ES-I3 (cell line): ENCODE results near the gene HLA-B.
A peak's percentile ranks its signal among the peaks of the same experiment; 100 is the strongest.

Experiments used
- H3K36me3 ChIP-seq: 2 replicates; pipeline ENCODE4 v1.6.1; 2013; ENCODE audit warnings: mild to moderate bottlenecking, low read length, control low read depth, moderate library complexity; ENCODE audit not compliant: insufficient read depth
- H3K4me1 ChIP-seq: 2 replicates; pipeline ENCODE4 v1.6.1; 2013; ENCODE audit warnings: mild to moderate bottlenecking, control low read depth, low read length; ENCODE audit not compliant: insufficient read depth
- H3K9ac ChIP-seq: 2 replicates; pipeline ENCODE4 v1.6.1; 2013; ENCODE audit warnings: low read depth, mild to moderate bottlenecking, low read length, moderate library complexity
- H3K9me3 ChIP-seq: 2 replicates; pipeline ENCODE4 v1.6.1; 2013; ENCODE audit warnings: mild to moderate bottlenecking, low read length, moderate library complexity; ENCODE audit not compliant: control insufficient read depth, insufficient read depth

HLA-B gene

GRCh38 chr6:31321005-31321707 is 35.8 kb downstream of the HLA-B start:
- no peaks in the 10 kb centered on the region for H3K36me3 ChIP-seq
- no peak overlapping the region for H3K9ac ChIP-seq
- H3K4me1 ChIP-seq, result no peaks in the 10 kb centered on the region
- H3K9me3 ChIP-seq, result no peaks in the 10 kb centered on the region

GRCh38 chr6:31317036-31317435 is 39.9 kb downstream of the HLA-B start:
- Histone ChIP-seq H3K9ac (no peak overlapping the region), H3K36me3 (no peaks in the 10 kb centered on the region), H3K4me1 (no peaks in the 10 kb centered on the region), H3K9me3 (no peaks in the 10 kb centered on the region)

- no peak overlapping the region for H3K9ac ChIP-seq
- no peaks in the 10 kb centered on the region for H3K9me3 ChIP-seq
- H3K4me1 ChIP-seq, result no peaks in the 10 kb centered on the region
- H3K36me3 ChIP-seq, result no peaks in the 10 kb centered on the region
Measured at GRCh38 chr6:31309641-31310040, 47.3 kb downstream of the HLA-B start.

GRCh38 chr6:31308845-31309175 is 48.2 kb downstream of the HLA-B start:
- H3K9me3 ChIP-seq, result no peaks in the 10 kb centered on the region
- H3K4me1 ChIP-seq, result no peaks in the 10 kb centered on the region
- H3K9ac ChIP-seq, result peak overlapping the region; percentile 62
- H3K36me3 ChIP-seq, result no peaks in the 10 kb centered on the region

DNA sequence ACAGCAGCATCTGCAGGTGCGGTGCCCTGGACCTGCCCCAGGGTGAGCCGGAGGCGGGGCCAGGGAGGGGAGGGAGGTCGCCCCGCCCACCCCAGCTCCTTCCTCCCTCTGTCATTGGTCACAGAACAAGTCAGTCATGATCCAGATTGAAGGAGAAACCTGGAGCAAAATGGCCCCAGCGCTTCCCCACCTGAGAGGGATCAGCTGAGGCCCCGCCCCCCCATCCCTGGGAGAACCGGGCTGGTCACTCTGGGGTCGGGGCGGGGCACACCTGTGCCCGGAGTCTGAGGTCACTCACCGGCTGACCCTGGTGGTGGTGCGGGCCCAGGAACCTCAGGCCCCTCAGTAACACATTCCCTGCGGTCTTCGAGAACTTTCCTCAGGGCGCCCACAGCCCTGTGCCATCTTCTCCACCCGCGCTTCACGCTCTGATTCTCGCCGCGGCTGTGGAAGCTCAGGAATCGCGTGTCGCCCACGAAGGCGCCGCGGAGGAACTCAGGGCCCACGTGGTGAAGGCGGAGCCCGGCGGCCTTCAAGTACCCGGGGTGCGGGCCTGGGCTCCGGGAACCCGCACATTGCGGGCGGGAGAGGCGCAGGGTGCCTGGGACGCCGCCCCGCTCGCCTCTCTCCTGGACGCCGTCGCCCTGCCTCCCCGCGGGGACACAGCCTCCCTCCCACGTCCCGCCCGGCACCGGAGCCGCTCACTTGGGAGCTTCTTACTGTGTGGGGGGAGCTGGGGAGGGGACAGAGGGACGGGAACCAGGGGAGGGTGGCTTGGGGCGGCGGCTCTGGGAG is 48.7 kb downstream of the HLA-B start:
- no peaks in the 10 kb centered on the region for H3K9me3 ChIP-seq
- no peaks in the 10 kb centered on the region for H3K4me1 ChIP-seq
- no peaks in the 10 kb centered on the region for H3K36me3 ChIP-seq
- peak overlapping the region; percentile 62 for H3K9ac ChIP-seq

GRCh38 chr6:31307669-31308049 is 49.3 kb downstream of the HLA-B start:
- no peaks in the 10 kb centered on the region for H3K9me3 ChIP-seq
- H3K4me1 ChIP-seq, result no peaks in the 10 kb centered on the region
- no peaks in the 10 kb centered on the region for H3K36me3 ChIP-seq
- peak overlapping the region; percentile 46; the same call in 1 of the 2 replicates for H3K9ac ChIP-seq

- Histone ChIP-seq H3K36me3 (no peaks in the 10 kb centered on the region), H3K4me1 (no peaks in the 10 kb centered on the region), H3K9me3 (no peaks in the 10 kb centered on the region), H3K9ac (no peak overlapping the region)
Measured at GRCh38 chr6:31305703-31306219, 51.2 kb downstream of the HLA-B start.

- Histone ChIP-seq H3K36me3 (no peaks in the 10 kb centered on the region), H3K4me1 (no peaks in the 10 kb centered on the region), H3K9me3 (no peaks in the 10 kb centered on the region)
Measured at GRCh38 chr6:31304683-31305082, 52.3 kb downstream of the HLA-B start.

More at GRCh38 chr6:31304683-31305082, 52.3 kb downstream of the HLA-B start:
- H3K9ac ChIP-seq, result no peak overlapping the region
